Measurements from ENCODE around the gene RERGL. TPM values are rescaled to one million over a fixed set of nuclear protein-coding genes. Genes with fewer than 3 reads are reported as not detected.

Gene RERGL
- polyA plus RNA-seq, 1 donor (not counting 4 experiments of a cell fraction or from before 2014, with no cell fraction given): not detected

- Histone ChIP-seq H3K4me1 (ENCODE audit: control insufficient read depth, extremely low read depth, insufficient read depth, low read length) (no peaks in the 10 kb centered on the region), H4K20me1 (ENCODE audit: control insufficient read depth, extremely low read depth, insufficient read depth, low read length) (no peaks in the 10 kb centered on the region), H3K27me3 (ENCODE audit: control insufficient read depth, extremely low read depth, insufficient read depth, low read length) (no peaks in the 10 kb centered on the region), H3K9me1 (ENCODE audit: control insufficient read depth, extremely low read depth, insufficient read depth, low read length) (no peaks in the 10 kb centered on the region), H3K9ac (ENCODE audit: control insufficient read depth, extremely low read depth, insufficient read depth, low read length) (no peak overlapping the region), H3K36me3 (ENCODE audit: control insufficient read depth in 2 of 2, extremely low read depth in 1 of 2, insufficient read depth in 2 of 2, low read length in 2 of 2) (no peaks in the 10 kb centered on the region), H2AFZ (ENCODE audit: control insufficient read depth, low read length) (no peak overlapping the region), H3K27ac (ENCODE audit: control insufficient read depth, insufficient read depth, low read length) (no peak overlapping the region), H3K9me3 (ENCODE audit: control insufficient read depth, low read depth, low read length) (no peaks in the 10 kb centered on the region), H3K4me3 (ENCODE audit: control insufficient read depth in 2 of 3, extremely low read depth in 1 of 3, insufficient read depth in 2 of 3, low read depth in 1 of 3, low read length in 3 of 3) (no peak overlapping the region), H3K4me2 (ENCODE audit: control insufficient read depth, extremely low read depth, insufficient read depth, low read depth, low read length) (no peak overlapping the region), H3K79me2 (ENCODE audit: control insufficient read depth, insufficient read depth, low read length) (no peaks in the 10 kb centered on the region)
- TF ChIP-seq EZH2 (IDR thresholded peaks at IDR 0.05; ENCODE audit: low read length) (no peak), CTCF (optimal IDR thresholded peaks at IDR 0.05 in 1 of 3, IDR thresholded peaks at IDR 0.05 in 1 of 3, conservative IDR thresholded peaks at IDR 0.05 in 1 of 3; ENCODE audit: extremely low read depth in 1 of 3, insufficient read depth in 2 of 3, low read length in 3 of 3) (no peak)
- DNase-seq (ENCODE audit: low read depth, low spot score) (no peak), FAIRE-seq (no peak)
- dilution Hi-C loops (cut with MboI; ENCODE audit: extremely low pct_ligation_motif_present, low sequenced_read_pairs): no loop called here
These were observed 5.9 kb downstream of the RERGL start for GRCh38 chr12:18084080-18084479.

GRCh38 chr12:18079541-18080246, 10.3 kb downstream of the RERGL start:
- H3K27ac ChIP-seq (ENCODE audit: control insufficient read depth, insufficient read depth, low read length): no peak overlapping the region
- no peak overlapping the region for H3K4me2 ChIP-seq (ENCODE audit: control insufficient read depth, extremely low read depth, insufficient read depth, low read depth, low read length)
- FAIRE-seq: no peak
- H3K27me3 ChIP-seq (ENCODE audit: control insufficient read depth, extremely low read depth, insufficient read depth, low read length): no peaks in the 10 kb centered on the region
- no peaks in the 10 kb centered on the region for H3K79me2 ChIP-seq (ENCODE audit: control insufficient read depth, insufficient read depth, low read length)
- H3K36me3 ChIP-seq (ENCODE audit: control insufficient read depth in 2 of 2, extremely low read depth in 1 of 2, insufficient read depth in 2 of 2, low read length in 2 of 2): no peaks in the 10 kb centered on the region
- H2AFZ ChIP-seq (ENCODE audit: control insufficient read depth, low read length): no peak overlapping the region
- H4K20me1 ChIP-seq (ENCODE audit: control insufficient read depth, extremely low read depth, insufficient read depth, low read length): no peaks in the 10 kb centered on the region
- no peaks in the 10 kb centered on the region for H3K9me1 ChIP-seq (ENCODE audit: control insufficient read depth, extremely low read depth, insufficient read depth, low read length)
- dilution Hi-C loops (cut with MboI; ENCODE audit: extremely low pct_ligation_motif_present, low sequenced_read_pairs): no loop called here
- H3K4me3 ChIP-seq (ENCODE audit: control insufficient read depth in 2 of 3, extremely low read depth in 1 of 3, insufficient read depth in 2 of 3, low read depth in 1 of 3, low read length in 3 of 3): no peak overlapping the region
- H3K9ac ChIP-seq (ENCODE audit: control insufficient read depth, extremely low read depth, insufficient read depth, low read length): no peak overlapping the region
- H3K9me3 ChIP-seq (ENCODE audit: control insufficient read depth, low read depth, low read length): no peaks in the 10 kb centered on the region
- no peaks in the 10 kb centered on the region for H3K4me1 ChIP-seq (ENCODE audit: control insufficient read depth, extremely low read depth, insufficient read depth, low read length)
- TF ChIP-seq CTCF (optimal IDR thresholded peaks at IDR 0.05 in 1 of 3, IDR thresholded peaks at IDR 0.05 in 1 of 3, conservative IDR thresholded peaks at IDR 0.05 in 1 of 3; ENCODE audit: extremely low read depth in 1 of 3, insufficient read depth in 2 of 3, low read length in 3 of 3) (no peak), EZH2 (IDR thresholded peaks at IDR 0.05; ENCODE audit: low read length) (no peak)
- DNase-seq (ENCODE audit: low read depth, low spot score): no peak
